ENCODE results near the gene EML1. TPM values are rescaled to one million over a fixed set of nuclear protein-coding genes. Genes with fewer than 3 reads are reported as not detected.
A peak's percentile ranks its signal among the peaks of the same experiment; 100 is the strongest.

The EML1 gene
- total and polyA plus RNA-seq, 2 experiments from 2014 or later, result 16.6 to 16.9 TPM

DNA sequence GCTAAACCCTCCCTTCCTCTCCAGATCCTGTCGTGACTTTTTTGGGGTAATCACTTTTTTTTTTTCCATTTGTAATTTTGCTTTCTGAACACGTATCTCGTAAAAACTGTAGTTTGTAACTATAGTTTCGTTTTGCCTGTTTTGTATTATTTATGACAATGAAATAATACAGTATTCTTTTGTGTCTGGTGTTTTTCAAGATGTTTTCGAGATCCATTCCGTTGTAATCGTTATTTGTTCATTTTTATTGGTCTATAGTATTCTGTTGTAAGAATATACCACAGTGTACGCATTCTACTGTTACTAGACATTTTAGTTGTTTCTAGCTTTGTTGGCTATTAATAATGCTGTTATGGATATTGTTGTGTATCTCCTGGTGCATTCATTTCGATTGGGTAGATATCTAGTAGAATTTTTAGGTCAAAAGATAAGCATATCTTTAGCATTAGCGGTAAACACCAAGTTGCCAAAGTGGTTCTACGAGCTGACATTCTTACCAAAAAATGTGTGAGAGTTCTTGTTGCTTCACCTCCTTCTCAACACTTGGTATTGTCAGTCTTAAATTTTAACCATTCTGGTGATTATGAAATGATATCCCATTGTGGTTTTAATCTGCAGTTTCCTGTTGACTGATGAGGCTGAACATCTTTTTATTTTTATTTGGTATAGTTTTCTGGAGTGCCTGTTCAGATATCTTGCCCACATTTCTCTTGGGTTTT, 179.7 kb downstream of the EML1 start:
- DNase-seq (ENCODE audit: low read depth in 1 of 2, low spot score in 1 of 2), result peak in 1 of 2 donors; percentile 14
- Histone ChIP-seq H3K27ac (no peak overlapping the region), H3K4me3 (peak overlapping the region; percentile 99), H3K9me3 (ENCODE audit: low read depth) (no peaks in the 10 kb centered on the region), H3K27me3 (peaks cover 5% of the 10 kb centered on the region), H3K4me1 (ENCODE audit: low read depth) (no peaks in the 10 kb centered on the region), H3K36me3 (no peaks in the 10 kb centered on the region)
- TF ChIP-seq, protein P1, sequence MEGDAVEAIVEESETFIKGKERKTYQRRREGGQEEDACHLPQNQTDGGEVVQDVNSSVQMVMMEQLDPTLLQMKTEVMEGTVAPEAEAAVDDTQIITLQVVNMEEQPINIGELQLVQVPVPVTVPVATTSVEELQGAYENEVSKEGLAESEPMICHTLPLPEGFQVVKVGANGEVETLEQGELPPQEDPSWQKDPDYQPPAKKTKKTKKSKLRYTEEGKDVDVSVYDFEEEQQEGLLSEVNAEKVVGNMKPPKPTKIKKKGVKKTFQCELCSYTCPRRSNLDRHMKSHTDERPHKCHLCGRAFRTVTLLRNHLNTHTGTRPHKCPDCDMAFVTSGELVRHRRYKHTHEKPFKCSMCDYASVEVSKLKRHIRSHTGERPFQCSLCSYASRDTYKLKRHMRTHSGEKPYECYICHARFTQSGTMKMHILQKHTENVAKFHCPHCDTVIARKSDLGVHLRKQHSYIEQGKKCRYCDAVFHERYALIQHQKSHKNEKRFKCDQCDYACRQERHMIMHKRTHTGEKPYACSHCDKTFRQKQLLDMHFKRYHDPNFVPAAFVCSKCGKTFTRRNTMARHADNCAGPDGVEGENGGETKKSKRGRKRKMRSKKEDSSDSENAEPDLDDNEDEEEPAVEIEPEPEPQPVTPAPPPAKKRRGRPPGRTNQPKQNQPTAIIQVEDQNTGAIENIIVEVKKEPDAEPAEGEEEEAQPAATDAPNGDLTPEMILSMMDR (IDR thresholded peaks at IDR 0.05; ENCODE audit: low read depth, low read length), result no peak

DNA sequence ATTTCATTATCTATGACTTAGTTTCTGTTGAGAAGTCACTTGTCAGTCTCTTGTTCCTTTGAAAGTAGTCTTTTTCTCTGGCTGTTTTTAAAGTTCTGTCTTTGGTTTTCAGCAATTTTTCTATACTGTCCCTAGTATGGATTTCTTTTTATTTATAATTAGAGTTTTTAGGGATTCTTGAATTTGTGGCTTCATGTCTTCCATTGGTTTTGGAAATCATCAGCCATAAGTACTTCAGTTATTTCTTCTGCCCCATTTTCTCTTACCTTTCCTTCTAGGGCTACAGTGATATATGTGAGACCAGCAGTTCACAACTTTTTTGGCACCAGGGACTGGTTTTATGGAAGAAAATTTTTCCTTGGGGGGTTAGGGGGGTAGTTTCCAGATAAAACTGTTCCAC, 182.0 kb downstream of the EML1 start:
- TF ChIP-seq, protein P1 (IDR thresholded peaks at IDR 0.05; ENCODE audit: low read depth, low read length), result no peak
- H3K36me3 ChIP-seq, result no peaks in the 10 kb centered on the region
- peaks cover 4% of the 10 kb centered on the region for H3K27me3 ChIP-seq
- H3K27ac ChIP-seq, result no peak overlapping the region
- no peak overlapping the region for H3K4me3 ChIP-seq
- H3K9me3 ChIP-seq (ENCODE audit: low read depth), result no peaks in the 10 kb centered on the region
- no peaks in the 10 kb centered on the region for H3K4me1 ChIP-seq (ENCODE audit: low read depth)
- no peak for DNase-seq (ENCODE audit: low read depth in 1 of 2, low spot score in 1 of 2)

DNA sequence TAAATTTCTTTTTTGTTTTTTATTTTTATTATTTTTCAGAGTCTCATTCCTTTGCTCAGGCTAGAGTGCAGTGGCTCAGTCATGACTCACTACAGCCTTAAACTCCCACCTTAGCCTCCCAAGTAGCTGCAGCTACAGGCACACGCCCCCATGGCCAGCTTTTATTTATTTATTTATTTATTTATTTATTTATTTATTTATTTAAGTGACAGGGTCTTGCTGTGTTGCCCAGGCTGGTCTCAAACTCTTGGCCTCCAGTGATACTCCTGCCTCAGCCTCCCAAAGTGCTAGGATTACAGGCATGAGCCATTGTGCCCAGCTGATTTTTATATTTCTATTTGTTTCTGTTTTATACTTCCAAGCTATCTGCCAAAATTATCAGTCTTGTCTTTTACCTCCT, 182.8 kb downstream of the EML1 start:
- H3K27ac ChIP-seq, result no peak overlapping the region
- no peaks in the 10 kb centered on the region for H3K36me3 ChIP-seq
- H3K27me3 ChIP-seq, result no peaks in the 10 kb centered on the region
- DNase-seq (ENCODE audit: low read depth in 1 of 2, low spot score in 1 of 2), result no peak
- no peaks in the 10 kb centered on the region for H3K9me3 ChIP-seq (ENCODE audit: low read depth)
- H3K4me3 ChIP-seq, result no peak overlapping the region
- no peaks in the 10 kb centered on the region for H3K4me1 ChIP-seq (ENCODE audit: low read depth)
- TF ChIP-seq, protein P1 (IDR thresholded peaks at IDR 0.05; ENCODE audit: low read depth, low read length), result no peak

DNA sequence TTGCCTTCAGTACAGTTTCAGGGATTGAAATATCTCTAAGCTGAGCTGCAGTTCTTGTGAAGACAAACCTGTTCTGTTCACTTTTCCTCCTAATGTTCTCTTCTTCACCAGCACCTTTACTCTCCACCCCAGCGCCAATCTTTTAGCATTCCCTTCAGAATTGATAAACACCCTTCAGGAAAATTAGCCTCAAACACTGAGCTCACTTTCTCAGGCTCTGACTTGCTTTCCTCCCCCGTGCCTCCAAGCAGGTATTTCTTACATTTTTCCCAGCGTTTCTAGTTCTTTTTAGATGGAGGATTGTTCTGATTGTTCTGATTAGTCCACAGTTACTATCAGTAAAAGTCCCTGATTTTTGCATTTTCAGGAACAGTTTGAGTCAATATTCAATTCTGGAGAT, 183.5 kb downstream of the EML1 start:
- Histone ChIP-seq H3K36me3 (no peaks in the 10 kb centered on the region), H3K9me3 (ENCODE audit: low read depth) (no peaks in the 10 kb centered on the region)
- DNase-seq (ENCODE audit: low read depth in 1 of 2, low spot score in 1 of 2), result no peak

DNA sequence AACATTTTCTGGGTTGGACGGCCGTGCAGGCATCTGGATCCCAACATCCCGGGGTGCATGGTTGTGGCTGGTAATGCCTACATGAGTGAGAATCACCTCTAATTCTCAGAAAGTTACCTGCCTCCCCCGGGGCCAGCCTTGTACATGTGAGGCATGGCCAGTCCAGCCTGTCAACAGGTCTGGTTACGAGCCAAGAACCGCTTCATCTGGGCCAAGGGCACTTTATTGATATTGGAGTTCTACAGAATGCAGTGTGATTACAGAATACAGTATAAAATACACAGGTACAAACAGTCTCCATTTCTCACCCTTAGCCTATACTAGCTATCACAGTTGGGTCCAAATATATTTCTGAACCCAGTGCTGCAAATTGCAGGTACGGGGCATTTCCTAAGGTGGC, 187.1 kb downstream of the EML1 start:
- Histone ChIP-seq H3K9me3 (ENCODE audit: low read depth) (no peaks in the 10 kb centered on the region), H3K36me3 (no peaks in the 10 kb centered on the region), H3K4me3 (no peak overlapping the region), H3K27ac (no peak overlapping the region), H3K27me3 (no peaks in the 10 kb centered on the region), H3K4me1 (ENCODE audit: low read depth) (no peaks in the 10 kb centered on the region)
- no peak for DNase-seq (ENCODE audit: low read depth in 1 of 2, low spot score in 1 of 2)
- TF ChIP-seq, protein P1 (IDR thresholded peaks at IDR 0.05; ENCODE audit: low read depth, low read length), result no peak

More for the DNA sequence above, 183.5 kb downstream of the EML1 start:
- TF ChIP-seq, protein P1 (IDR thresholded peaks at IDR 0.05; ENCODE audit: low read depth, low read length), result no peak
- H3K27ac ChIP-seq, result no peak overlapping the region
- H3K4me3 ChIP-seq, result no peak overlapping the region
- no peaks in the 10 kb centered on the region for H3K4me1 ChIP-seq (ENCODE audit: low read depth)
- H3K27me3 ChIP-seq, result no peaks in the 10 kb centered on the region
